Endothelial cell of umbilical vein (primary cell): Measurements from ENCODE around the gene HTR3A. TPM values are rescaled to one million over a fixed set of nuclear protein-coding genes. Genes with fewer than 3 reads are reported as not detected.

ENCODE experiments used
- Bru-seq: library from RNA; stranded (reverse); fragments of 400-500 nt; gene quantifications from one replicate; lab custom pipeline; 2021; lab: Mats Ljungman, UMichigan
- BruChase-seq, 2 experiments: library from RNA; stranded (reverse); fragments of 400-500 nt; gene quantifications; one replicate each; lab custom pipeline; 2021; lab: Mats Ljungman, UMichigan
- BruUV-seq: library from RNA; stranded (reverse); fragments of 400-500 nt; replicated peaks from 2 replicates; lab custom pipeline; 2021; lab: Mats Ljungman, UMichigan
- CTCF ChIA-PET: fragments of 300-600, 350-600 bp; sonication (Branson Sonifier 250); formaldehyde crosslinking; loops from one replicate; lab custom pipeline; 2021; ENCODE audit warnings: antibody characterized with exemption, inconsistent platforms; lab: Charles Lee
- POLR2A ChIA-PET: fragments of 300-600, 350-600 bp; sonication (Branson Sonifier 250); formaldehyde crosslinking; loops from one replicate; lab custom pipeline; 2021; ENCODE audit warnings: antibody characterized with exemption, inconsistent platforms; lab: Charles Lee
- DNase-seq: peaks from one replicate; pipeline ENCODE4 v3.0.0-alpha.2; 2011; ENCODE audit warnings: low read depth, low spot score
- FAIRE-seq: peaks from 2 replicates; lab custom pipeline; 2011; peaks lifted over from hg19 to GRCh38; lab: Jason Lieb, UNC
- H2AFZ ChIP-seq: 2 replicates; pipeline ENCODE4 v1.6.0; 2012; ENCODE audit warnings: low read depth, low read length, control low read depth, inconsistent platforms
- H3K27ac ChIP-seq: 2 replicates; pipeline ENCODE4 v1.5.1; 2011; ENCODE audit warnings: low read depth, mild to moderate bottlenecking, control low read depth, low read length, moderate library complexity; ENCODE audit not compliant: insufficient read depth
- H3K27me3 ChIP-seq, 2 experiments: 2 replicates each; pipeline versions ENCODE4 v1.6.0 to v1.6.1; 2011; ENCODE audit warnings: low read length in 2 of 2, mixed read lengths in 1 of 2; ENCODE audit not compliant: control insufficient read depth in 2 of 2, insufficient read depth in 2 of 2
- H3K36me3 ChIP-seq, 2 experiments: 2 replicates in 1 of 2; 3 replicates in 1 of 2; pipeline ENCODE4 v1.5.1; 2011; ENCODE audit warnings: low read length in 2 of 2, mild to moderate bottlenecking in 1 of 2, moderate library complexity in 1 of 2; ENCODE audit not compliant: control insufficient read depth in 2 of 2, insufficient read depth in 2 of 2; ENCODE audit errors: extremely low read depth in 1 of 2
- H3K4me1 ChIP-seq: 3 replicates; pipeline ENCODE4 v1.5.1; 2011; ENCODE audit warnings: mild to moderate bottlenecking, low read length; ENCODE audit not compliant: control insufficient read depth, insufficient read depth; ENCODE audit errors: extremely low read depth
- H3K4me2 ChIP-seq: 2 replicates; pipeline ENCODE4 v1.6.1; 2011; ENCODE audit warnings: low read length, control low read depth, mixed read lengths; ENCODE audit not compliant: insufficient read depth
- H3K4me3 ChIP-seq, 3 experiments: fragments of 200-600 bp in 1 of 3; sonication (generic), shearing (Covaris generic) in 1 of 3; replicated peaks in 1 of 3; 2 replicates each; pipeline ENCODE4 v1.5.1; 2011 to 2016; ENCODE audit warnings: control low read depth in 3 of 3, low read length in 3 of 3, mild to moderate bottlenecking in 2 of 3, inconsistent platforms in 1 of 3, low read depth in 1 of 3, moderate library complexity in 1 of 3; ENCODE audit not compliant: insufficient read depth in 1 of 3
- H3K79me2 ChIP-seq: 2 replicates; pipeline ENCODE4 v1.6.0; 2012; ENCODE audit warnings: low read length, inconsistent platforms; ENCODE audit not compliant: control insufficient read depth, insufficient read depth
- H3K9ac ChIP-seq: replicated peaks from 2 replicates; pipeline ENCODE3; 2011; ENCODE audit warnings: low read length, control low read depth; ENCODE audit not compliant: insufficient read depth; ENCODE audit errors: extremely low read depth
- H3K9me1 ChIP-seq: replicated peaks from 3 replicates; pipeline ENCODE4 v1.6.0; 2011; ENCODE audit warnings: mild to moderate bottlenecking, low read length; ENCODE audit not compliant: control insufficient read depth, insufficient read depth; ENCODE audit errors: extremely low read depth
- H3K9me3 ChIP-seq: replicated peaks from 2 replicates; pipeline ENCODE4 v1.5.1; 2012; ENCODE audit warnings: low read length, inconsistent platforms; ENCODE audit not compliant: control insufficient read depth, insufficient read depth
- H4K20me1 ChIP-seq: replicated peaks from 2 replicates; pipeline ENCODE3; 2011; ENCODE audit warnings: mild to moderate bottlenecking, low read length; ENCODE audit not compliant: control insufficient read depth, insufficient read depth; ENCODE audit errors: extremely low read depth
- EZH2 ChIP-seq: IDR thresholded peaks from 2 replicates; pipeline ENCODE4 v1.6.1; 2012; ENCODE audit warnings: borderline replicate concordance, low read depth, mild to moderate bottlenecking, moderate library complexity, low read length, inconsistent platforms; ENCODE audit not compliant: severe bottlenecking
- FOS ChIP-seq: IDR thresholded peaks from 2 replicates; pipeline ENCODE4 v1.6.1; 2011; ENCODE audit warnings: mild to moderate bottlenecking, low read length, moderate library complexity, borderline replicate concordance; ENCODE audit not compliant: insufficient read depth
- GATA2 ChIP-seq: IDR thresholded peaks from 2 replicates; pipeline ENCODE4 v1.7.0; 2011; ENCODE audit warnings: low read depth, mild to moderate bottlenecking, moderate library complexity, mixed read lengths, low read length; ENCODE audit not compliant: insufficient read length, insufficient read depth
- JUN ChIP-seq: IDR thresholded peaks from 2 replicates; pipeline ENCODE4 v1.6.1; 2011; ENCODE audit warnings: borderline replicate concordance, low read depth; ENCODE audit not compliant: insufficient read length, insufficient read depth
- MAX ChIP-seq: IDR thresholded peaks from 2 replicates; pipeline ENCODE4 v1.6.1; 2011; ENCODE audit not compliant: insufficient read depth, insufficient read length
- MYC ChIP-seq: IDR thresholded peaks from one replicate; pipeline ENCODE4 v1.6.1; 2011; ENCODE audit warnings: mild to moderate bottlenecking, low read depth, low read length
- POLR2A ChIP-seq: IDR thresholded peaks from 2 replicates; pipeline ENCODE4 v1.6.1; 2012; ENCODE audit warnings: low read depth, mild to moderate bottlenecking, control low read depth, low read length
- POLR2AphosphoS5 ChIP-seq: IDR thresholded peaks from 2 replicates; pipeline ENCODE4 v1.6.1; 2012; ENCODE audit warnings: low read depth, mild to moderate bottlenecking, control low read depth, low read length, moderate library complexity; ENCODE audit not compliant: insufficient read depth
- dilution Hi-C: fragments of 300-500 bp; cut with MboI; formaldehyde crosslinking; loops from one replicate; pipeline ENCODE4 v1.15.0; 2019; ENCODE audit warnings: low sequenced_read_pairs; ENCODE audit not compliant: extremely low pct_ligation_motif_present
- intact Hi-C: fragments of 100-400 bp; cut with micrococcal nuclease; formaldehyde crosslinking; loops from one replicate; pipeline ENCODE4 v1.10.0; 2022
- long read RNA-seq: library from polyadenylated mRNA; stranded (forward); transcript quantifications from one replicate; pipeline ENCODE4 v2.0.0, GENCODE V29; 2021
- polyA minus RNA-seq, 3 experiments: library from RNA; depleted of rRNA, polyadenylated mRNA; stranded (reverse); fragments of >200 nt; gene quantifications; 1 replicate in 1 of 3; 2 replicates in 2 of 3; pipeline ENCODE4 v1.2.3, GENCODE V29; 2011
- polyA plus RNA-seq, 4 experiments: library from polyadenylated mRNA; depleted of rRNA in 3 of 4; stranded (reverse) in 3 of 4; unstranded in 1 of 4; fragments of >200 nt; gene quantifications; 2 replicates each; pipeline versions ENCODE4 v1.2.1 to v1.2.3, GENCODE V29; 2011 to 2012; ENCODE audit warnings: missing spikeins in 1 of 4
- total RNA-seq: library from RNA; stranded (reverse); gene quantifications from 2 replicates; pipeline ENCODE4 v1.2.3, GENCODE V29; 2021
- TF ChIP-seq, protein P1 (sequence below), 2 donors: IDR thresholded peaks; 1 replicate in 1 of 2; 2 replicates in 1 of 2; pipeline ENCODE4 v1.5.1; 2011; ENCODE audit warnings: low read length in 2 of 2, mild to moderate bottlenecking in 2 of 2, moderate library complexity in 2 of 2, control low read depth in 1 of 2, inconsistent platforms in 1 of 2, low read depth in 1 of 2; ENCODE audit not compliant: insufficient read depth in 1 of 2; ENCODE audit errors: extremely low read depth in 1 of 2

Gene HTR3A
- total RNA-seq = not detected in 2 replicates
- not detected in 2 replicates for polyA plus RNA-seq
- not detected in 2 replicates for polyA plus RNA-seq (2011; cell fraction: cytosol; rRNA removed)
- polyA plus RNA-seq (2011; cell fraction: nucleus; rRNA removed) = not detected in 2 replicates
- not detected in 2 replicates for polyA plus RNA-seq (2012)
- not detected in 2 replicates for polyA minus RNA-seq
- 0.82 TPM for polyA minus RNA-seq (2011; cell fraction: cytosol; rRNA and poly(A)+ RNA removed)
- polyA minus RNA-seq (2011; cell fraction: nucleus; rRNA and poly(A)+ RNA removed) = not detected in 2 replicates
- not detected for Bru-seq, nascent RNA
- not detected for BruChase-seq, experiment 1, labeled RNA remaining after a 6-hour chase
- BruChase-seq, experiment 2, labeled RNA remaining after a 2-hour chase = not detected
- long read RNA-seq = 0 reads

DNA sequence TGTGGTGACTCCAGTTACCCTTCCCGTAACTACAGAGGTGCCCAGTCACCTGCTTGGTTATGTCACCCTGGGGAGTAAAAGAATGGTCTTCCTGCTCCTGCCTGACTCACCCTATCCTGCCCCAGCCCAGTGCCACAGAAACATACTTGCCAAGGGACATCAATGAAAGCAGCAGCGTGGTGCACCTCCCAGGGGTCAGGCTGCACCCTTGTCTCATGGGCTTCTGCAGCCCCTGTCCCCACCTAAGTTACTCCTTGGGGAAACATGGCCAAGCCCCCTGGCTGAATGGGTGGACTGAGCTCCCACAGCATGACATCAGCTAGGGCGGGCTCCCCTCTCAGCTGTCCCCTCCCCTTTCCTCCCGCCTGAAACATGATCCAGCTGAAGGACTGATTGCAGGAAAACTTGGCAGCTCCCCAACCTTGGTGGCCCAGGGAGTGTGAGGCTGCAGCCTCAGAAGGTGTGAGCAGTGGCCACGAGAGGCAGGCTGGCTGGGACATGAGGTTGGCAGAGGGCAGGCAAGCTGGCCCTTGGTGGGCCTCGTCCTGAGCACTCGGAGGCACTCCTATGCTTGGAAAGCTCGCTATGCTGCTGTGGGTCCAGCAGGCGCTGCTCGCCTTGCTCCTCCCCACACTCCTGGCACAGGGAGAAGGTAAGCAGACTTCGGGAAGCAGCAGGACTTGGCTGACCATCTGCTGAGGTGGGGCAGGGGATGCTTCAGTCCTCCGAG lies at the start of gene HTR3A:
Gene HTR3A (plus strand): TSS at position 368 of the 730 bp plus-strand sequence. CDS start 218 bp downstream, at position 586.
- Histone ChIP-seq H3K9me1 (no peaks in the 10 kb centered on the region), H2AFZ (peak within 1 kb of the TSS; percentile 44), H3K27me3 (peaks cover 8 to 9% of the 10 kb centered on the region in 2 experiments), H3K9me3 (no peaks in the 10 kb centered on the region), H4K20me1 (no peaks in the 10 kb centered on the region), H3K36me3 (no peaks in the 10 kb centered on the region), H3K9ac (no peak within 1 kb of the TSS), H3K27ac (no peak within 1 kb of the TSS), H3K4me3 (no peak within 1 kb of the TSS), H3K4me1 (peaks cover 4% of the 10 kb centered on the region), H3K4me2 (no peak within 1 kb of the TSS), H3K79me2 (no peaks in the 10 kb centered on the region)
- TF ChIP-seq POLR2AphosphoS5 (no peak), FOS (peak; percentile 21)
- peak; percentile 63 for FAIRE-seq
- POLR2A ChIA-PET = no interaction called here
- peak; percentile 57 for DNase-seq
- intact Hi-C loops = no loop called here
- dilution Hi-C loops = no loop called here
- CTCF ChIA-PET = interaction anchor here (2.1 to 2.7 kb wide), 2 partner anchors 18 to 286 kb away, joined by 12 to 21 read pairs; no protein-coding TSS in a partner anchor
- no TSS peak for BruUV-seq

DNA sequence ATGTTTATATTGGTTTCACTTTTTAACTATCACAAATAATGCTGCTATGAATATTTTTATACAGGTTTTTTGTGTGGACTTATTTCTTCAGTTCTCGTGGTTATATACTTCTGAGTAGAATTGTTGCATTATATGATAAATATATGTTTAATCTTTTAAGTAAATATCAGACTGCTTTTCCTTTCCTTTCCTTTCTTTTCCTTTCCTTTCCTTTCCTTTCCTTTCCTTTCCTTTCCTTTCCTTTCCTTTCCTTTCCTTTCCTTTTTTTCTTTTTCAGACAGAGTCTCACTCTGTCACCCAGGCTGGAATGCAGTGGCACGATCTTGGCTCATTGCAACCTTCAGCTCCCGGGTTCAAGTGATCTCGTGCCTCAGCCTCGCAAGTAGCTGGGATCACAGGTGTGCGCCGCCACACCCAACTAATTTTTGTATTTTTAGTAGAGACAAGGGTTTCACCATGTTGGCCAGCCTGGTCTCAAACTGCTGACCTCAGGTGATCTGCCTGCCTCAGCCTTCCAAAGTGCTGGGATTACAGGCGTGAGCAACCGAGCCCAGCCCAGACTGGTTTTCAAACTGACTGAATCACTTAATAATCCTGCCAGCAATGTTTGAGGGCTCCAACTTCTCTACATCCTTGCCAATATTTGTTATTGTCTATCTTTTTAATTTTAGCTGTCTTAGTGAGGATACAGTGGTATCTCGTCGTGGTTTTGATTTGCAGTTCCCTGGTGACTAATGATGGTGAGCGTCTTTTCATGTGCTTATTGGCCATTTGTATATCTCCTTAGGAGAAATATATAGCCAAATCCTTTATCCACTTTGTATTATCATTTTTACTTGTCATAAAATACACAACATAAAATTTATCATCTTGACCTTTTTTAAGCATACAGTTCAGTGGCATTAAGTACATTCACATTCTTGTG lies 48.4 kb upstream of the HTR3A start:
- Histone ChIP-seq H3K9ac (no peak overlapping the region), H3K27me3 (no peaks in the 10 kb centered on the region), H3K27ac (no peak overlapping the region), H3K9me3 (no peaks in the 10 kb centered on the region), H2AFZ (no peak overlapping the region), H4K20me1 (no peaks in the 10 kb centered on the region), H3K4me1 (no peaks in the 10 kb centered on the region), H3K36me3 (no peaks in the 10 kb centered on the region), H3K9me1 (no peaks in the 10 kb centered on the region), H3K4me2 (no peak overlapping the region), H3K4me3 (no peak overlapping the region), H3K79me2 (no peaks in the 10 kb centered on the region)
- DNase-seq (no peak), FAIRE-seq (no peak)
- POLR2A ChIA-PET = no interaction called here
- TF ChIP-seq MYC = no peak
- no peak for TF ChIP-seq FOS
- no peak for TF ChIP-seq GATA2
- no peak for TF ChIP-seq POLR2A
- TF ChIP-seq EZH2 = no peak
- TF ChIP-seq JUN = no peak
- TF ChIP-seq POLR2AphosphoS5 = no peak
- TF ChIP-seq, protein P1, sequence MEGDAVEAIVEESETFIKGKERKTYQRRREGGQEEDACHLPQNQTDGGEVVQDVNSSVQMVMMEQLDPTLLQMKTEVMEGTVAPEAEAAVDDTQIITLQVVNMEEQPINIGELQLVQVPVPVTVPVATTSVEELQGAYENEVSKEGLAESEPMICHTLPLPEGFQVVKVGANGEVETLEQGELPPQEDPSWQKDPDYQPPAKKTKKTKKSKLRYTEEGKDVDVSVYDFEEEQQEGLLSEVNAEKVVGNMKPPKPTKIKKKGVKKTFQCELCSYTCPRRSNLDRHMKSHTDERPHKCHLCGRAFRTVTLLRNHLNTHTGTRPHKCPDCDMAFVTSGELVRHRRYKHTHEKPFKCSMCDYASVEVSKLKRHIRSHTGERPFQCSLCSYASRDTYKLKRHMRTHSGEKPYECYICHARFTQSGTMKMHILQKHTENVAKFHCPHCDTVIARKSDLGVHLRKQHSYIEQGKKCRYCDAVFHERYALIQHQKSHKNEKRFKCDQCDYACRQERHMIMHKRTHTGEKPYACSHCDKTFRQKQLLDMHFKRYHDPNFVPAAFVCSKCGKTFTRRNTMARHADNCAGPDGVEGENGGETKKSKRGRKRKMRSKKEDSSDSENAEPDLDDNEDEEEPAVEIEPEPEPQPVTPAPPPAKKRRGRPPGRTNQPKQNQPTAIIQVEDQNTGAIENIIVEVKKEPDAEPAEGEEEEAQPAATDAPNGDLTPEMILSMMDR (IDR thresholded peaks at IDR 0.05; ENCODE audit: extremely low read depth in 1 of 2, insufficient read depth in 1 of 2, low read depth in 1 of 2, low read length in 2 of 2) = no peak
- no peak for TF ChIP-seq MAX
- intact Hi-C loops = no loop called here
- dilution Hi-C loops = no loop called here
- no TSS peak for BruUV-seq
- CTCF ChIA-PET = no interaction called here
